GM21528 (cell line): Measurements from ENCODE around the gene EPB41L4A.
A peak's percentile ranks its signal among the peaks of the same experiment; 100 is the strongest.
"Not testable (repeated sequence)": the region's sequence is repeated elsewhere in the genome, so short reads cannot be mapped to it uniquely, and the experiment has no call there.

Experiments
- ATAC-seq: cut with Tn5 transposase; IDR thresholded peaks from one replicate; pipeline ENCODE4 v1.9.1; 2021; ENCODE audit warnings: mild to moderate bottlenecking, moderate library complexity; ENCODE audit not compliant: unreplicated experiment, low FRiP score

The EPB41L4A gene

GRCh38 chr5:112360740-112361139 lies 58.3 kb downstream of the EPB41L4A start:
- not testable (repeated sequence) for ATAC-seq

GRCh38 chr5:112356178-112356956 lies 62.7 kb downstream of the EPB41L4A start:
- ATAC-seq = no peak

GRCh38 chr5:112355058-112355685 lies 63.9 kb downstream of the EPB41L4A start:
- ATAC-seq = no peak

- no peak for ATAC-seq
These were observed 65.4 kb downstream of the EPB41L4A start for GRCh38 chr5:112353678-112354077.

GRCh38 chr5:112351225-112351624 lies 67.9 kb downstream of the EPB41L4A start:
- no peak for ATAC-seq

- ATAC-seq = no peak
These were observed 68.5 kb downstream of the EPB41L4A start for GRCh38 chr5:112350626-112351025.

GRCh38 chr5:112349371-112349770 lies 69.7 kb downstream of the EPB41L4A start:
- no peak for ATAC-seq

- no peak for ATAC-seq
These were observed 70.2 kb downstream of the EPB41L4A start for GRCh38 chr5:112348915-112349314.

GRCh38 chr5:112348387-112348786 lies 70.7 kb downstream of the EPB41L4A start:
- no peak for ATAC-seq

GRCh38 chr5:112346411-112347044 lies 72.5 kb downstream of the EPB41L4A start:
- peak; percentile 76 for ATAC-seq

GRCh38 chr5:112344540-112344939 lies 74.5 kb downstream of the EPB41L4A start:
- ATAC-seq = no peak

GRCh38 chr5:112342389-112342788 lies 76.7 kb downstream of the EPB41L4A start:
- ATAC-seq = no peak

GRCh38 chr5:112339761-112340160 lies 79.3 kb downstream of the EPB41L4A start:
- ATAC-seq = no peak

GRCh38 chr5:112338681-112339337 lies 80.3 kb downstream of the EPB41L4A start:
- ATAC-seq = no peak

GRCh38 chr5:112333331-112333781 lies 85.7 kb downstream of the EPB41L4A start:
- no peak for ATAC-seq

GRCh38 chr5:112331892-112332291 lies 87.2 kb downstream of the EPB41L4A start:
- ATAC-seq = no peak

- ATAC-seq = peak; percentile 96
These were observed 89.5 kb downstream of the EPB41L4A start for GRCh38 chr5:112329419-112330090.

GRCh38 chr5:112323166-112323565 lies 95.9 kb downstream of the EPB41L4A start:
- no peak for ATAC-seq

- ATAC-seq = no peak
These were observed 98.7 kb downstream of the EPB41L4A start for GRCh38 chr5:112320408-112320807.

GRCh38 chr5:112318346-112318745 lies 100.7 kb downstream of the EPB41L4A start:
- no peak for ATAC-seq
